GM21723 (cell line): ENCODE results near the gene SELENOT.
"Not testable (repeated sequence)": the region's sequence is repeated elsewhere in the genome, so short reads cannot be mapped to it uniquely, and the experiment has no call there.

Experiments used
- ATAC-seq: cut with Tn5 transposase; IDR thresholded peaks from one replicate; pipeline ENCODE4 v1.9.1; 2021; ENCODE audit warnings: mild to moderate bottlenecking, moderate library complexity; ENCODE audit not compliant: unreplicated experiment

SELENOT gene

DNA sequence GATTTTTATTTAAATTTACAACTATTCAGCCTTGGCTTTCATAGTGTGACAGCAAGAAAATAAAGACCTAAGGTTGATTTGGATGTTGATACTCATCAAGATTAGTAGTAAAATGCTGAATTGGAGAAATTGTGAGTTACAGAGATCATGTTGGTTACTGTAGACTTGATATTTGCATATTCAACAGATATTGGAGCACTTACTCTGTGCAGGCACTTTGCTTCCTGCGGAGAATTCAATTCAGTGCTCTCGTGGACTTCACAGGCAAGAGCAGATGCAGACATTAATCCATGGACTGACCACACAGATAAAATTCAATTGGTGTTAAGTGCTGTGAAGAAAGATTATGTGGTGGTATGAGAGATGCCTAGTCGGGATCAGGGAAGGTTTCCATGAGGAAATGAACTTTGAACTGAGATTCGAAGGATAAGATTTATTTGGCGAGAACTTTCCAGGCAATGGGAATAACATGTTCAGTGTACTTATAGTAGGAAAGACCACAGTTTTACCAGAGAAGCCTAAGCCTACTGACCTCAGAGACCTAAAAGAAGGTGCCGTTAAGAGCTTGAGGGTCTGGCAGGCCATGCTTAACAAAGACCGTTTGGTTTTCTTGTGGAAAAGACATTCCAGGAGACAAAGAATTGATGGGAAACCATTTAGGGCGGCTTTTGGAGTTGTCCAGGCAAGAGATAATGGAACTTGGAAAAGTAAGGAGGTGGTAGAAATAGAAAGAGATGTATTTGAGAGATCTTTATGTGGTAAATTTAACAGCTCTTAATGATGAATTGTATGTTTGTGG, 4.3 kb downstream of the SELENOT start:
- ATAC-seq: no peak

DNA sequence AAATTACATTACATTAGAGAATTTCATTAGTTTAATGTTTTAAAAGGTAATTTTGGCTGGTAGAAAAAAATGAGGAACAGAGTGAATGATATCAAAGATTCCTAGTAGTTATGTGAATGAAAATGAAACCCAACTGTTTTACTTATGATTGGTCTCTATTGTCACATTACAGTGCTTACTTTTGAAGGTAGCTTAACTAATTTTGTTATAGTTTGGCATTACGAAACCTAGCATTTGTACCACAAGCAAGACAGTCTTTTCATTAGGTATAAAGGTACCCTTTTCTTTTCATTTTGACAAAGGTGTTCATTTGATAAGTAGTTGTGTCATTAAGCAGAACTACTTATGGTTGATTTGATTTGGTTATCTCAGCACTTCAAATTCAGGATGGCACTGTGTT, 6.9 kb downstream of the SELENOT start:
- no peak for ATAC-seq

DNA sequence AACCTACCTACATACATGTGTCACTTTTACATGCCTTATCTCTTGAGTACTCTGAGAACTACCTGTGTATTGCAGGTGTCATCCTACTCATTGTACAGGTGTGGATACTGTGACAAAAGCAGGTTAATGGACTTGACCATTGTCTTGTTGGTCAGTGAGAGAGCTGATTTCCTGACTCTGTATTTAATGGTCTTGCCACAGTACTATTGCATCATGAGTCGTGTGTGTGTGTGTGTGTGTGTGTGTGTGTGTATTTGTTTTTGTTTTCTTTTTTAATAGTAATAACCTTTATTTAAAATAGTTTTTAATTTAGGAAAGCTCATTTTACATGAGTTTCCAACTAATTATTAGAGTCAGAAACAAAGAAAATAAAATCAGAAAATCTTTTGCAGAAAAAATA, 7.7 kb downstream of the SELENOT start:
- no peak for ATAC-seq

DNA sequence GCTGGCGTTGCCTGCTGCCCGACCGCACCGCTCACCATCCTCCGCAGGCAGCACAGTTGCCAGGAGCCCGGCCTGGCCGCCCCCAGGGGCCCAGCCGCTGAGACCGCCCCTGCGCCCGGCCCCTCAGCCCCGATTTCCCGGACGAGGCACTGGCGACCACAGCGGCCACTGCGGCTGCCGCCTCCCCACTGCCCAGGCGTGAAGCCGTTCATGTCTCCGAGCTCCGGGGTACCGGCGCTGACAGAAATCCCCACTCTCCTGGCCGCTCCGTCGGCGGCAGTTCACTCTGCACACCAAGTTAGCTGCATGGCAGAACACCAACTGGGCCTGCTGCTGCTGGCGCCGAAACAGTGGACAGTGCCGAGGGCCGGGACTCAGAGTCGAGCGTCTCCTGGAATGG, 8.5 kb downstream of the SELENOT start:
- ATAC-seq: no peak

DNA sequence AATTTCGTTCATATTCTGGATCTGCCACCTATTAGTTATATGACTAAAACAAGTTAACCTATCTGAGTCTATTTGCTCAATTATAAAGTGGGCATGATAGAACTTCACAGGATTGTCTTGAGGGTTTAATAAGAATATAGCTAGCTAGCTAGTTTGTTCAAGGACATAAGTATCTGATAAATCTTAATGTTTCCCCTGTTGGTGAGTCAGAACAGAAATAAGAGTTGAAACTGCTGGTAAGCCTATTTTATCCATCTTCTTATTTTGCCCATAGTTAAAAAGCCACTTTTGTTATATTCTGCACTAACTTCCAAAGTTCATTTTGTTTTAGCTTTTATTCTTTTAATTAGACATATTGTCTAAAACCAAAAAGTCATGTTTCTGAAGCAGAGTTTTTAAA, 9.4 kb downstream of the SELENOT start:
- no peak for ATAC-seq

DNA sequence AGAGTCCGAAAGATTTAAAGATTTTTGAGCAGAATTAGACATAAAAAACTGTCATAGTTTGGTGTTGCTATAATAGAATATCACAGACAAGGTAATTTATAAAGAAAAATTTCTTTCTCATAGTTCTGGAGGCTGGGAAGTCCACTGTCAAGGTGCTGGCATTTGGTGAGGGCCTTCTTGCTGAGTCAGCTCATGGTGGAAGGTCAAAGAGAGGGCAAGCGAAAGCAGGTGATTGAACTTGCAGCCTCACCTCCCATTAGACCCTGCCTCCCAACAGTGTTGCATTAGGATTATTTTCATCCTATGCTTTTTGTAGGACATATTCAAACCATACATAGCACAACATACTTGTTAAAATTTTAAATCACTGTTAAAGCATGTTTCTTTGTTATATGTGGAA, 9.9 kb downstream of the SELENOT start:
- no peak for ATAC-seq

DNA sequence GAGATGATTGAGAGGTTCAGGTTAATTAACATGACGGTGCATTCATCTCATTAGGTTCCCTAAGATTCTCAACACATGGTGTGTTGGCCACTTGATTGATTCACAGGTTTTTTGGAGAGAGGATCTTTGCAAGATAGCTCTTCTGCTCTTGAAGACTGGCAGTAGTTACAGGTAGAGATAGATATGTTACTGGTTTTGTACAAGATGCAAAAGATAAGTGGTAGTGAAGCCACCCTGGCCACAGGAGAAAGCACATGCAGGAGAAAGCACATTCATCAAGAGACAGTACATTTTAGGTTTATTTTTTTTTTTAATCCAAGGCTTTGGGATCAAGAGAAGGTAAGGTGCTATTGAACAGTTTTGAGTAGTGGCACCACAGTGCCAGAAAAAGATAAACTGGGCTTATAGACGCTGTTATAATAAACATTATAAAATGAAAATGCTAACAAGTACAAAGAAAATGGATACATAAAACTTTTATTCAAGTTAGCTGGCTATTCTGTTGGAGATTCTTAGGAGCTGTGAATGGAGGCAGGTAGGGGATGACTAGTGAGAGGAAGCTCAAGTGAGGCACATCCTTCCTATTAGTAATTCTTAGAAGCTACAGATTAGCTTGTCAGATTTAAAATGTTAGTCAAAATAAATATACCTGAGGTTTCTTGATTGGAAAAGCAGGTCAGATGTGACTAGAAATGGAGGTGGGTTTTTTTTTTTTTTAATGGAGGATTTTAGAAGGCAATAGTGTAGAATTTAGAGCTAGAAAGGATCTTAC, 10.8 kb downstream of the SELENOT start:
- no peak for ATAC-seq

DNA sequence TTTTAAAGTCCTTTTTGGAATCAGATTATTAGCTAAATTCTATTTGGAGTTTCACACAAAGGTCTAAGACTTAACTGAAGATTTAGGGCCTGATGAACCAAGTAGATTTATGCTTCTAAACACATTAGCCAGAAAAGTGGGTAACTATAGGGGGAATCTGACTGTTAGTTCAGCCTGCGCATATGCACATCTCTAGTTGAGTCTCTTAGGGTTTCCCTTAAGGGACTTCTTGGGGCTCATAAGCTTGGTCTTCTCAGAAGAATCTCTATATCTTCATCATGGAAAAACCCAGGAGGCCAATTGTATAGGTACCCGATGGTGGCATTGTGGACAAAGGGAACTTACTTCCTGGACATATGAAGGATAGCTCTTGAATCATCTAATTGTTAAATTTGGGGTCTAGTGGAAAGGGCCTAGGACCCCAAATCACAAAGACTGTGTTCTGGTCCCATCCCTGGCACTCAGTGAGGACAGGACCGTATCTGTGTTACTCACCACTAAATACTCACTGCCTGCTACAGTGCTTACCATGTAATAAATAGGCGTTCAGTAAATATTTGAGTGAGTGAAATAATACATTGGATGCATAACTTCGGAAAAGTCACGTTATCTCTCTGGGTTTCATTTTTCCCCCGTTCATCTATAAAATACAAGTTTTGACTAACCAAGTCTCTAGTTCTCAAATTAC, 17.0 kb downstream of the SELENOT start:
- no peak for ATAC-seq

DNA sequence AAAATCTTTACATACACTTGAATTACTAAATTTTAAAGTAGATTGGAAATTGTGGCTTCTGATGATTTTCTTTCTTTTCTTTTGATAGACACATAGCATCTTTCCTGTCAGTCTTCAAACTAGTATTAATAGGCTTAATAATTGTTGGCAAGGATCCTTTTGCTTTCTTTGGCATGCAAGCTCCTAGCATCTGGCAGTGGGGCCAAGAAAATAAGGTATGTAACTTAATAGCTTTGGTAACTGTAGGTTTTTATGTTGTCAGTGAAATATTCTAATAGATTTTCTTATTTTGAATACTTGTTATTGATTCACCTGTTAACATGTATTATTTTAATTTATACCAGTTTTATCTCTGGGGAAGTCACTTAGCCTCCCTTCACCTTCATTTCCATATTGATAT, 19.8 kb downstream of the SELENOT start:
- ATAC-seq: not testable (repeated sequence)

DNA sequence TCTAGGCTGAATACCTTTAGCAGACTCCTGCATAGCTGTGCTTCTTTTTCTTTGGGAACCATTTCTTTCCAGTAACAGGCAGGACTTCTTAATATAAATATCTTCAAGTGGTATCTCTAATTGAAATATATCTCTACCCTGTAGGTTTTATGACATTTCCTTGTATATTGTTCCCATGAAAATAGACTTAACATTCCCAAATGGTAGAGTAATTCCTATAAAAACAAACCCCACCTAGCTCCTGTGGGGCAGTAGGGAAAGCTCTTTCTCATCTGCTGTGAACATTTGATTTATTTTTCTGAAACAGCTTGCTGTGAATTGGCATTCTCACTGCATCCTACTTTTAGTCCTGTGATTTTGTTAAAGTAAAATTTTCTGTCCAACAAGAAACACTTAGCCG, 20.8 kb downstream of the SELENOT start:
- ATAC-seq: no peak

DNA sequence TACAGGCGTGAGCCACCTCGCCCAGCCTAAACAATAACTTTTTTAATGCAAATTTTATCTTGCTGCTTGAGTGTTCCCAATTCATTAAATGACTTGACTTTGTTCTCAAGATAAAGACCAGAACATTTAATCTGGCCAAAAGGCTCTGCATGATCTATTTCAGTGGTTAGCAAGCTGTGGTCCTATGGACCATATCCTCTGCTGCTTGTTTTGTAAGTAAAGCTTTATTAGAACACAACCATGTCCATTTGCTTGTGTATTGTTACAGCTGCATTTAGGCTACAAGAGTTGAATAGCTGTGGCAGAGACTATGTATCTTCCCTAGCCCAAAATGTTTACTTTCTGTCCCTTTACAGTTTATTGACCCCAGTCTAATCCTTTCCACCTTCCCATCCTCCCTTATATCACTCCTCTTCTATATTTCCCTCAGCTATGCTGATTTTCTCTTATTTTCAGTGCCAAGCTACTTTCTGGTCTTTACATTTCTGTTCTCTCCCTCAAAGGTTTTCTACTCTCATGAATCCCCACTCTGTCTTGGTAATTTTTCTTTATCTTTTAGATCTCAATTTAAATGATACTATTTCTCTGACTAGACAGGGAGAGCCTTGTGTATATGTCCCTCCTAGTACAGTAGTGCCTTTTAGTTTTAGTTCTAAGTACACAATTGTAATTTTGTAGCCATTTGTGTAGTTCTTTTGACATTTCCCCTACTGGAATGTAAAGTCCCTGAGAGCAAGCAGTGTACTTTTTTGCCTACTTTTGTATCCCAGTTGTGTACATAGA, 23.2 kb downstream of the SELENOT start:
- no peak for ATAC-seq

DNA sequence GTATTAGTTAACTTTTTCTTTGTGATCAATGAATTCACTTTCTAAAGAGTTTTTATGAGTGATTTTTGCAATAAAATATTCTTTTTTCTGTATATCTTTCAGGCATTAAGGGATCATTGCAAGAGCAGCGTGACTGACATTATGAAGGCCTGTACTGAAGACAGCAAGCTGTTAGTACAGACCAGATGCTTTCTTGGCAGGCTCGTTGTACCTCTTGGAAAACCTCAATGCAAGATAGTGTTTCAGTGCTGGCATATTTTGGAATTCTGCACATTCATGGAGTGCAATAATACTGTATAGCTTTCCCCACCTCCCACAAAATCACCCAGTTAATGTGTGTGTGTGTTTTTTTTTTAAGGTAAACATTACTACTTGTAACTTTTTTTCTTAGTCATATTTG, 24.4 kb downstream of the SELENOT start:
- ATAC-seq: no peak

DNA sequence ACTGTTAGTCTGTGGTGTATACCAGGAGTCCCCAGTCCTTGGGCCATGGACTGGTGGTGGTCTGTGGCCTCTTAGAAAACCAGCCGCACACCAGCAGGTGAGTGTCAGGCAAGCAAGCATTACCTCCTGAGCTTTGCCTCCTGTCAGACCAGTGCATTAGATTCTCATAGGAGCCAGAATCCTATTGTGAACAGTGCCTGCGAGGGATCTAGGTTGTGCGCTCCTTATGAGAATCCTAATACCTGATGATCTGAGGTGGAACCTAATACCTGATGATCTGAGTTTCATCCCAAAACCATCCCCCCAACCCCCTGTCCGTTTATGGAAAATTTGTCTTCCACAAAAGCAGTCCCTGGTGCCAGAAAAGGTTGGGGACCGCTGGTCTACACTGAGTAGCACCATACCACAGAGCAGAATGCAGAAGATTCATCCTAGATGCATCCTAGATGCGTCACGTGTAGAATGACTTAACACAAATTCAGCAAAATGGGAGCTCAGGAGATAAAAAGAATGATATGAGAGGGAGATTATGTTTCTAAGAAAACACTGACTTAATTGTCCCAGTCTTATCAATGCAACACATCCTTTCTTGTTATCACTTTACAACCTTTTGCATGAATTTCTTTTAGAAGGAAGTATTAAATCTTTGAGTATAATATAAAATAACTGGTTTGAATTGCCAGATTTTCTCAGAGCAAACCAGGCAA, 28.5 kb downstream of the SELENOT start:
- ATAC-seq: no peak

DNA sequence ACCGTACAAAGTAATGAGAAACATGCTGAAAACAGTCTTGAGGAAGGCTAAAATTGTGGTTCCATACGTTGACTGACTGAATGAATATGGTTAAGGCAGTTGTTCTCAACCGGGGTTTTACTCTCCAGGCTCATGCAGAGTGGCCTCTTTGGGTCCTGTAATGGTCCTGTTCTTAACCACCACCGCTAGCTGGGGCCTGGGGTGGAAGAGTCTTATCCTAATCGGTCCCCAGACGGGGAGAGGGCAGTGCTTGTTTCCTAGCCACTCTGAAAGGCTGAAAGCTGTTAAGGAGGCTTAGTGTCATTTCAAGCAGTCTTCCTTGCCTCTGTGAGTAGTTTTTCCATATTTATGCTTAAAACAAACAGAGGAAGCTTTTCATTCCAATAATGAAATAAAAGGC, 32.0 kb downstream of the SELENOT start:
- ATAC-seq: no peak

DNA sequence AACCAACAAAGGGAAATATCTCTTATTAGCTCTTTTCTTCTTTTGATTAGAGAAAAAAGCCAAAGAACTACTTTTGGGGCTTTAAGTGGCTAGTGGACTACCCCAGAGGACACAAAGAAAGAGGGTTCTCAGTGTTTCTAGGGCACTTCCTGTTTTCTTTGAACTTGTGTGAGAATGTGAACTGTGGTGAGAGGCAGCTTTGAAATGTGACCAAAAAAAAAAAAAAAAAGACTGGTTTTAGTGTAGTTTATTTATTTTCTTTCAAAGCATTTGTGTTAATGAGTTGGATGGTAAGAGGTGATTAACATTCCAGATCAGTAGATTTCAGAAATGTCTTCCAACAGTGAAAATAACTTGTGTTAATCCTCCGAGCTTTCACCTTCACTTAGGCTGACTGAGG, 32.4 kb downstream of the SELENOT start:
- ATAC-seq: peak; percentile 83

DNA sequence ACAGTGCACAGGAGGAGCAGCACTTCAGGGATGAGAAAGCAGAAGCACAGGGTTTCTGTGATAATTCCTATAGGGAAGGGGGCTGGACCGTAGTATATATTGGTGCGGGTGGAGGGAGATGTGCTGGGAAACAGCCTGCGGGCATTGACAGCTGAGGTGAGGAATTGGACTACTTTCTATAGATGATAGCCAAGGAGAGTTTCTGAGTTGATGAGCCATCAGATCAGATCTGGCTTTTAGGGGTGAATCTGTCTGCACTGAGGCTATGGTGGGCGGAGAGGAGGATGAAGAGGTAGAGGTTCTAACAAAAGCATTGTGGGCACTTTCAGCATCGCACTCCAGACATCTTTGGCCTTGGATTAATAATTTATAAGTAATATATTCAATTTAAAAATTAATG, 33.1 kb downstream of the SELENOT start:
- ATAC-seq: no peak

DNA sequence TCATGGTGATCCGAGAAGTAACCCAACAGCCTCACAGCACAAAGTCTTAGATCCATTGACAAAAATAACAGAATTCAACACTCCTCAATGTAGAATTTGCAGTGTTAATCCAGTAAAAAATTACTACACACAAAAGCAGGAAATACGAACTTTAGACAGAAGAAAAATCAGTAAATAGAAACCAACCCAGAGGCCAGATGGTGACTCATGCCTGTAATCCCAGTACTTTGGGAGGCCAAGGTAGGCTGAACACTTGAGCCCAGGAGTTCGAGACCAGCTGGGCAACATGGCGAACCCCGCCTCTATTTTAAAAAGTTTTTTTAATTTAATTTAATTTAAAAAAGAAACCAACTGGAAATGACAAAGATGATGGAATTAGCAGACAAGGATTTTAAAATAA, 36.1 kb downstream of the SELENOT start:
- ATAC-seq: no peak

DNA sequence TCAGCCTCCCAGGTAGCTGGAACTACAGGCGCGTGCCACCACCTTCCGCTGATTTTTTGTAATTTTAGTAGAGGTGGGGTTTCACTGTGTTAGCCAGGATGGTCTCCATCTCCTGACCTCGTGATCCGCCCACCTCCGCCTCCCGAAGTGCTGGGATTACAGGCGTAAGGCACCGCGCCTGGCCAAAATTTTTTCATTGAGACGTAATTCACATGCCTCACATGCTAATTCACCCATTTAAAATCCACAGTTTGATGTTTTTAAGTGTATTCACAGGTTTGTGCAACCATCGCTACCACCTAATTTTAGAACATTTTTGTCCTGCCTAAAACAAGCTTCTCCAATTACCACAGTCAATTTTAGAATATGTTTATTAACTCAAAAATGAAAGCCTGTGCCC, 37.1 kb downstream of the SELENOT start:
- no peak for ATAC-seq

DNA sequence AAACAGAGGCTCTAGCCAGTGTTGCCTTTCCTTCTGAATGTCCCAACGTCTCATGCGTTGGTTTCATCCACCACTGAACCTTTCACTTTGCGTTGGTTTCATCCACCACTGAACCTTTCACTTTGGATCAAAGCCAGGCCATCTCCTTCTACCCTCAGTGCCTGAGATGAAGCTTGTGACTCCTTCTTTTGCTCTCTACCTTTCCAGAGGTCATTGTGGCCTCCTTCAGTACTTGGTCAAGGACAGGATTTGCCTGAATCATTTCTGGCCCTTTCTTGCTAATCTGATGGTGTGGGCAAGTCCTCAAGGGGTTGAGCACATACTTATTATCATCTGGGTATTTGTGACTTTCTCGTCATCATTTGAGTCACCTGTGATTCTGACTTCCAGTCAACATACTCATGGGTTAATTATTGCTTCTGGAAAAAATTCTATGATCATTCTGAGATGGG, 50.0 kb downstream of the SELENOT start:
- peak; percentile 80 for ATAC-seq

DNA sequence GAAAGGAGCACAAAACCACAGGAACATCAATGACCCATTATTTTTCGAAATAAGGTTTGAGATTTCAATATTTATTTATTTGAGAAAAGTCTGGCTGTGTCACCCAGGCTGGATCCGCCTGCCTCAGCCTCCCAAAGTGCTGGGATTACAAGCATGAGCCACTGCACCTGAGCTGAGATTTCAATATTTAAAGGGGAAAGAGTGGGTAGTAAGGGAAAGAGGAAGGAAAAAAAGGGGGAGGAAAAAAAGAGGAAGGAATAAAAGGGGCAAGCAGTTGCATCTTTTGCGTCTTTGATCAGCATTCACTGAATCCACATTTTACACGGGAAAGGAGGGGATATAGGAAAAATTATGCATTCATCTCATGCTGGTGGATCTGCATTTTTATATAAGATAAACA, 53.2 kb downstream of the SELENOT start:
- ATAC-seq: no peak
